Activated T-cell treated with anti-CD3 and anti-CD28 coated beads for 24 hours (primary cell): Measurements from ENCODE around the gene UBE2I.

Source experiments
- DNase-seq: peaks from one replicate; pipeline ENCODE4 v3.0.0-alpha.2; 2020; ENCODE audit warnings: low read depth

The UBE2I gene

GRCh38 chr16:1330931-1331711 is 21.7 kb downstream of the UBE2I start:
- no peak for DNase-seq

GRCh38 chr16:1331712-1332617 is 22.5 kb downstream of the UBE2I start:
- no peak for DNase-seq

- no peak for DNase-seq
These were observed 23.2 kb downstream of the UBE2I start for GRCh38 chr16:1332618-1333148.

GRCh38 chr16:1333149-1333812 is 23.8 kb downstream of the UBE2I start, which contains the start of gene BAIAP3:
BAIAP3 (plus strand) TSS chr16:1333645; CDS start chr16:1338550, 4,905 bp downstream.
- peak; percentile 34 for DNase-seq

GRCh38 chr16:1333854-1334700 is 24.6 kb downstream of the UBE2I start:
- DNase-seq, result no peak

- DNase-seq, result no peak
These were observed 25.3 kb downstream of the UBE2I start for GRCh38 chr16:1334739-1335138.

- no peak for DNase-seq
These were observed 26.0 kb downstream of the UBE2I start for GRCh38 chr16:1335211-1335971.

GRCh38 chr16:1335996-1336395 is 26.6 kb downstream of the UBE2I start:
- no peak for DNase-seq

GRCh38 chr16:1336619-1337018 is 27.2 kb downstream of the UBE2I start:
- no peak for DNase-seq

- no peak for DNase-seq
These were observed 28.1 kb downstream of the UBE2I start for GRCh38 chr16:1337486-1337885.

GRCh38 chr16:1338119-1338730 is 28.8 kb downstream of the UBE2I start:
- DNase-seq, result no peak

GRCh38 chr16:1338855-1339675 is 29.6 kb downstream of the UBE2I start:
- DNase-seq, result no peak

GRCh38 chr16:1340730-1341494 is 31.5 kb downstream of the UBE2I start:
- no peak for DNase-seq

GRCh38 chr16:1341495-1342420 is 32.3 kb downstream of the UBE2I start:
- no peak for DNase-seq

- peak; percentile 89 for DNase-seq
These were observed 33.3 kb downstream of the UBE2I start for GRCh38 chr16:1342526-1343427.
